ENCODE measurements around the gene CAPN10.
"Not testable (repeated sequence)": the region's sequence is repeated elsewhere in the genome, so short reads cannot be mapped to it uniquely, and the experiment has no call there.

CAPN10 gene

GRCh38 chr2:240615396-240615795 is 28.9 kb downstream of the CAPN10 start:
- DNase-seq (ENCODE audit: low read depth in 2 of 2) = no peak
- no peak overlapping the region for H3K4me3 ChIP-seq (replicated peaks in 1 of 2; ENCODE audit: low read depth in 2 of 2, low read length in 2 of 2)
- no peak for TF ChIP-seq CTCF (IDR thresholded peaks at IDR 0.05; ENCODE audit: low read depth, low read length)

- no peak for DNase-seq (ENCODE audit: low read depth in 2 of 2)
- H3K4me3 ChIP-seq (replicated peaks in 1 of 2; ENCODE audit: low read depth in 2 of 2, low read length in 2 of 2) = no peak overlapping the region
- no peak for TF ChIP-seq CTCF (IDR thresholded peaks at IDR 0.05; ENCODE audit: low read depth, low read length)
Observed at GRCh38 chr2:240615820-240616547, 29.4 kb downstream of the CAPN10 start.

- DNase-seq (ENCODE audit: low read depth in 2 of 2); H3K4me3 ChIP-seq (replicated peaks in 1 of 2; ENCODE audit: low read depth in 2 of 2, low read length in 2 of 2): not testable (repeated sequence)
Observed at GRCh38 chr2:240616860-240617666, 30.5 kb downstream of the CAPN10 start.

GRCh38 chr2:240618776-240619175 is 32.2 kb downstream of the CAPN10 start:
- no peak for DNase-seq (ENCODE audit: low read depth in 2 of 2)
- no peak for TF ChIP-seq CTCF (IDR thresholded peaks at IDR 0.05; ENCODE audit: low read depth, low read length)
- H3K4me3 ChIP-seq (replicated peaks in 1 of 2; ENCODE audit: low read depth in 2 of 2, low read length in 2 of 2) = no peak overlapping the region

GRCh38 chr2:240619506-240620148 is 33.1 kb downstream of the CAPN10 start:
- no peak overlapping the region for H3K4me3 ChIP-seq (replicated peaks in 1 of 2; ENCODE audit: low read depth in 2 of 2, low read length in 2 of 2)
- no peak for DNase-seq (ENCODE audit: low read depth in 2 of 2)
- no peak for TF ChIP-seq CTCF (IDR thresholded peaks at IDR 0.05; ENCODE audit: low read depth, low read length)

GRCh38 chr2:240620149-240620731 is 33.7 kb downstream of the CAPN10 start:
- H3K4me3 ChIP-seq (replicated peaks in 1 of 2; ENCODE audit: low read depth in 2 of 2, low read length in 2 of 2) = no peak overlapping the region
- DNase-seq (ENCODE audit: low read depth in 2 of 2) = no peak
- no peak for TF ChIP-seq CTCF (IDR thresholded peaks at IDR 0.05; ENCODE audit: low read depth, low read length)

- TF ChIP-seq CTCF (IDR thresholded peaks at IDR 0.05; ENCODE audit: low read depth, low read length) = no peak
- no peak for DNase-seq (ENCODE audit: low read depth in 2 of 2)
- no peak overlapping the region for H3K4me3 ChIP-seq (replicated peaks in 1 of 2; ENCODE audit: low read depth in 2 of 2, low read length in 2 of 2)
Observed at GRCh38 chr2:240620859-240621258, 34.3 kb downstream of the CAPN10 start.
